Sigmoid colon (tissue), 7 donors: ENCODE measurements around the gene GPX3. TPM values are rescaled to one million over a fixed set of nuclear protein-coding genes. Genes with fewer than 3 reads are reported as not detected.

Experiments used
- DNase-seq: peaks from one replicate; pipeline ENCODE4 v3.0.0-alpha.2; 2019
- H3K27ac ChIP-seq, 4 donors: fragments of 200-600 bp; sonication (generic); one replicate each; pipeline ENCODE4 v1.5.1; 2016 to 2019; ENCODE audit warnings: mild to moderate bottlenecking in 1 of 4
- H3K27me3 ChIP-seq, 3 donors: fragments of 200-600 bp; sonication (generic); one replicate each; pipeline ENCODE4 v1.5.1; 2019; ENCODE audit warnings: mild to moderate bottlenecking in 1 of 3
- H3K36me3 ChIP-seq, 4 donors: fragments of 200-600 bp; sonication (generic); one replicate each; pipeline ENCODE4 v1.5.1; 2016 to 2019
- H3K4me1 ChIP-seq, 4 donors: fragments of 200-600 bp; sonication (generic); one replicate each; pipeline ENCODE4 v1.5.1; 2017 to 2019
- H3K4me3 ChIP-seq, 4 donors: fragments of 200-600 bp; sonication (generic); one replicate each; pipeline ENCODE4 v1.5.1; 2017 to 2019; ENCODE audit warnings: mild to moderate bottlenecking in 2 of 4, moderate library complexity in 1 of 4
- H3K9me3 ChIP-seq, 4 donors: fragments of 200-600 bp in 3 of 4; sonication (generic) in 3 of 4; one replicate each; pipeline versions ENCODE4 v1.5.1 to v1.6.1; 2013 to 2019
- CTCF ChIP-seq, 4 experiments: fragments of 450-650 bp in 3 of 4; fragments of 200-600 bp in 1 of 4; IDR thresholded peaks; one replicate each; pipeline ENCODE4 v1.5.1; 2016 to 2019; ENCODE audit warnings: antibody characterized with exemption in 4 of 4, mild to moderate bottlenecking in 3 of 4, moderate library complexity in 2 of 4
- EP300 ChIP-seq, 4 donors: sonication (generic); formaldehyde crosslinking; IDR thresholded peaks; one replicate each; pipeline ENCODE4 v1.6.1; 2017; ENCODE audit warnings: antibody characterized with exemption in 4 of 4
- POLR2A ChIP-seq, 2 donors: fragments of 450-650 bp; IDR thresholded peaks; one replicate each; pipeline ENCODE4 v1.6.1; 2016; ENCODE audit warnings: antibody characterized with exemption in 2 of 2, mild to moderate bottlenecking in 2 of 2, moderate library complexity in 2 of 2
- POLR2AphosphoS5 ChIP-seq, 4 donors: sonication (generic); formaldehyde crosslinking; IDR thresholded peaks; one replicate each; pipeline ENCODE4 v1.6.1; 2017; ENCODE audit warnings: antibody characterized with exemption in 4 of 4
- WGBS, 2 donors: extraction: QIAGEN DNeasy Blood & Tissue Kit; methylation state at CpG; one replicate each; pipeline ENCODE4 v1.1.7; 2013; 5-methylcytosine and 5-hydroxymethylcytosine counted together
- intact Hi-C: fragments of 100-400 bp; cut with DNase I; formaldehyde crosslinking; loops from one replicate; pipeline ENCODE4 v1.15.1; 2023
- polyA plus RNA-seq, 3 donors: library from polyadenylated mRNA; stranded (reverse); fragments of 200-250 nt; gene quantifications; one replicate each; pipeline ENCODE4 v1.2.3, GENCODE V29; 2013
- total RNA-seq, 4 donors: library from RNA; depleted of rRNA; stranded (reverse); fragments of >200 nt; gene quantifications; one replicate each; pipeline ENCODE4 v1.1.0, GENCODE V29; 2016
- donor health status: healthy with polysubstance abuse.
- donor health status: Bipolar disorder and iron deficiency.
- donor health status: healthy.

The GPX3 gene
- 1,000 to 10,000 TPM in 2 of 4 donors, 100 to 1,000 TPM in 2; 616 to 2,079 (median 918) TPM for total RNA-seq
- polyA plus RNA-seq: 1,000 to 10,000 TPM in 1 of 3 donors, 100 to 1,000 TPM in 1, 10 to 100 TPM in 1; 85.1 to 1,326 (median 302) TPM

GRCh38 chr5:151020304-151021110 lies at the start of gene GPX3:
GPX3 (plus strand) TSS chr5:151020591; CDS start chr5:151020655, 64 bp downstream.
- Histone ChIP-seq H3K27me3 (no peaks in the 10 kb centered on the region), H3K4me3 (peak within 1 kb of the TSS; percentile 58 to 72 (median 66)), H3K36me3 (peaks cover 0 to under 1% (median 0%) of the 10 kb centered on the region in 4 donors), H3K9me3 (no peaks in the 10 kb centered on the region), H3K27ac (peak within 1 kb of the TSS; percentile 71 to 83 (median 78)), H3K4me1 (peaks cover 0 to 44% (median 35%) of the 10 kb centered on the region in 4 donors)
- peak; percentile 98 for DNase-seq
- 2% methylated on average over 54 of the region's 54 CpGs for WGBS, 2 donors
- intact Hi-C loops: no loop called here
- TF ChIP-seq POLR2A (IDR thresholded peaks at IDR 0.05): peak; percentile 60 to 70
- no peak for TF ChIP-seq CTCF (IDR thresholded peaks at IDR 0.05)
- TF ChIP-seq EP300 (IDR thresholded peaks at IDR 0.05): no peak
- TF ChIP-seq POLR2AphosphoS5 (IDR thresholded peaks at IDR 0.05): peak; percentile 74 to 96 (median 90)

- Histone ChIP-seq H3K27ac (no peak overlapping the region), H3K27me3 (no peaks in the 10 kb centered on the region), H3K36me3 (no peaks in the 10 kb centered on the region), H3K4me3 (no peak overlapping the region), H3K4me1 (no peaks in the 10 kb centered on the region), H3K9me3 (peaks cover 0 to 3% (median 1%) of the 10 kb centered on the region in 4 donors)
- intact Hi-C loops: no loop called here
- DNase-seq: no peak
- WGBS, 2 donors: 66 to 72% methylated on average over 3 of the region's 3 CpGs
- TF ChIP-seq POLR2A (IDR thresholded peaks at IDR 0.05) (no peak), CTCF (IDR thresholded peaks at IDR 0.05) (no peak), POLR2AphosphoS5 (IDR thresholded peaks at IDR 0.05) (no peak), EP300 (IDR thresholded peaks at IDR 0.05) (no peak)
Observed at GRCh38 chr5:150978590-150978989, 41.8 kb upstream of the GPX3 start.

- no peaks in the 10 kb centered on the region for H3K4me1 ChIP-seq
Observed at GRCh38 chr5:150987746-150988145, 32.6 kb upstream of the GPX3 start.

GRCh38 chr5:150989695-150990094 lies 30.7 kb upstream of the GPX3 start:
- Histone ChIP-seq H3K4me3 (no peak overlapping the region), H3K4me1 (no peaks in the 10 kb centered on the region), H3K9me3 (peaks cover 0 to 3% (median 0%) of the 10 kb centered on the region in 4 donors), H3K27ac (no peak overlapping the region), H3K27me3 (no peaks in the 10 kb centered on the region), H3K36me3 (no peaks in the 10 kb centered on the region)
- TF ChIP-seq EP300 (IDR thresholded peaks at IDR 0.05) (no peak), POLR2A (IDR thresholded peaks at IDR 0.05) (no peak), POLR2AphosphoS5 (IDR thresholded peaks at IDR 0.05) (no peak), CTCF (IDR thresholded peaks at IDR 0.05) (no peak)
- no peak for DNase-seq
- intact Hi-C loops: no loop called here
- 75 to 85% methylated on average over 3 of the region's 3 CpGs for WGBS, 2 donors

More at GRCh38 chr5:150987746-150988145, 32.6 kb upstream of the GPX3 start:
- intact Hi-C loops: no loop called here
- Histone ChIP-seq H3K9me3 (peaks cover 0 to 3% (median 0%) of the 10 kb centered on the region in 4 donors), H3K27ac (no peak overlapping the region), H3K27me3 (no peaks in the 10 kb centered on the region), H3K4me3 (no peak overlapping the region), H3K36me3 (no peaks in the 10 kb centered on the region)
- no peak for DNase-seq
- WGBS, 2 donors: 55 to 67% methylated on average over 3 of the region's 3 CpGs
- TF ChIP-seq CTCF (IDR thresholded peaks at IDR 0.05): no peak
- TF ChIP-seq EP300 (IDR thresholded peaks at IDR 0.05): no peak
- no peak for TF ChIP-seq POLR2A (IDR thresholded peaks at IDR 0.05)
- no peak for TF ChIP-seq POLR2AphosphoS5 (IDR thresholded peaks at IDR 0.05)
